B cell (primary cell): Measurements from ENCODE around the gene LRRC39. TPM values are rescaled to one million over a fixed set of nuclear protein-coding genes. Genes with fewer than 3 reads are reported as not detected.

Source experiments
- ATAC-seq: fragments of 200-7000 bp; cut with Tn5 transposase; one replicate; pipeline ENCODE4 v1.10.0; 2021; ENCODE audit warnings: low read depth, mild to moderate bottlenecking, moderate number of reproducible peaks, moderate library complexity
- CTCF ChIA-PET: fragments of 350-600 bp; sonication (Branson Sonifier 250); formaldehyde crosslinking; loops from one replicate; lab custom pipeline; 2021; ENCODE audit warnings: antibody characterized with exemption, inconsistent platforms; lab: Charles Lee
- POLR2A ChIA-PET: fragments of 350-600 bp; sonication (Branson Sonifier 250); formaldehyde crosslinking; loops from one replicate; lab custom pipeline; 2021; ENCODE audit warnings: antibody characterized with exemption; lab: Charles Lee
- DNase-seq: peaks from one replicate; pipeline ENCODE4 v3.0.0; 2013
- H2AFZ ChIP-seq: 2 replicates; pipeline ENCODE4 v1.6.1; 2012; ENCODE audit warnings: mild to moderate bottlenecking, low read depth, low read length; ENCODE audit not compliant: insufficient read depth, poor library complexity, severe bottlenecking
- H3K27ac ChIP-seq, 2 donors: 1 replicate in 1 of 2; 2 replicates in 1 of 2; pipeline ENCODE4 v1.5.1; 2012 to 2013; ENCODE audit warnings: low read length in 2 of 2, mild to moderate bottlenecking in 2 of 2, moderate library complexity in 1 of 2
- H3K27me3 ChIP-seq, 4 experiments: fragments of 200-600 bp in 1 of 4; sonication (generic) in 1 of 4; replicated peaks in 1 of 4; 1 replicate in 2 of 4; 2 replicates in 2 of 4; pipeline versions ENCODE4 v1.6.1 to v1.7.0; 2013 to 2016; ENCODE audit warnings: low read length in 3 of 4, mild to moderate bottlenecking in 2 of 4, mixed read lengths in 1 of 4, moderate library complexity in 1 of 4; ENCODE audit not compliant: insufficient read depth in 4 of 4, control insufficient read depth in 3 of 4; ENCODE audit errors: control extremely low read depth in 1 of 4
- H3K36me3 ChIP-seq, 2 experiments: replicated peaks in 1 of 2; 1 replicate in 1 of 2; 2 replicates in 1 of 2; pipeline versions ENCODE4 v1.6.1 to v1.7.1; 2013; ENCODE audit warnings: low read length in 1 of 2; ENCODE audit not compliant: insufficient read depth in 2 of 2, control insufficient read depth in 1 of 2; ENCODE audit errors: control extremely low read depth in 1 of 2, extremely low read depth in 1 of 2
- H3K4me1 ChIP-seq, 2 donors: fragments of 200-600 bp in 1 of 2; sonication (generic) in 1 of 2; 1 replicate in 1 of 2; 2 replicates in 1 of 2; pipeline versions ENCODE4 v1.5.1 to v1.6.1; 2013 to 2017; ENCODE audit warnings: low read length in 2 of 2; ENCODE audit not compliant: control insufficient read depth in 2 of 2, insufficient read depth in 2 of 2
- H3K4me2 ChIP-seq: replicated peaks from 2 replicates; pipeline ENCODE3; 2012; ENCODE audit warnings: mild to moderate bottlenecking, low read depth, low read length; ENCODE audit not compliant: poor library complexity, severe bottlenecking
- H3K4me3 ChIP-seq, 5 experiments: fragments of 200-600 bp in 1 of 5; sonication (generic) in 1 of 5; 1 replicate in 3 of 5; 2 replicates in 2 of 5; pipeline versions ENCODE4 v1.5.1 to v1.7.0; 2011 to 2016; ENCODE audit warnings: low read length in 4 of 5, mild to moderate bottlenecking in 4 of 5, low read depth in 2 of 5, control low read depth in 1 of 5, moderate library complexity in 1 of 5; ENCODE audit not compliant: insufficient read depth in 1 of 5; ENCODE audit errors: control extremely low read depth in 1 of 5, extremely low read depth in 1 of 5
- H3K79me2 ChIP-seq: fragments of 200-600 bp; sonication (generic); one replicate; pipeline ENCODE4 v1.6.0; 2016; ENCODE audit warnings: low read length; ENCODE audit not compliant: control insufficient read depth, insufficient read depth
- H3K9ac ChIP-seq: fragments of 200-600 bp; sonication (generic); 2 replicates; pipeline ENCODE4 v1.6.1; 2017; ENCODE audit warnings: mild to moderate bottlenecking, low read length, moderate library complexity
- H3K9me3 ChIP-seq, 3 donors: one replicate each; pipeline versions ENCODE4 v1.6.1 to v1.7.1; 2013; ENCODE audit warnings: low read length in 2 of 3; ENCODE audit not compliant: control insufficient read depth in 2 of 3, insufficient read depth in 1 of 3; ENCODE audit errors: control extremely low read depth in 1 of 3
- H4K20me1 ChIP-seq: 2 replicates; pipeline ENCODE4 v1.6.0; 2012; ENCODE audit warnings: mild to moderate bottlenecking, low read length; ENCODE audit not compliant: insufficient read depth, control insufficient read depth, poor library complexity, severe bottlenecking
- H3K27ac Mint-ChIP-seq: one replicate; pipeline ENCODE4 v1.8.0; 2021; ENCODE audit warnings: mixed read lengths
- H3K27me3 Mint-ChIP-seq: one replicate; pipeline ENCODE4 v1.8.0; 2021; ENCODE audit warnings: mixed read lengths
- H3K4me1 Mint-ChIP-seq: one replicate; pipeline ENCODE4 v1.8.0; 2021; ENCODE audit warnings: mixed read lengths
- H3K4me3 Mint-ChIP-seq: one replicate; pipeline ENCODE4 v1.8.0; 2021; ENCODE audit warnings: mixed read lengths
- H3K9me3 Mint-ChIP-seq: one replicate; pipeline ENCODE4 v1.8.0; 2022; ENCODE audit warnings: mixed read lengths; ENCODE audit not compliant: insufficient read depth
- CTCF ChIP-seq: fragments of 200-600 bp; IDR thresholded peaks from one replicate; pipeline ENCODE4 v1.8.0; 2022; ENCODE audit warnings: antibody characterized with exemption, mild to moderate bottlenecking
- EZH2 ChIP-seq: IDR thresholded peaks from 2 replicates; pipeline ENCODE4 v1.6.1; 2012; ENCODE audit warnings: borderline replicate concordance, low read depth, mild to moderate bottlenecking, moderate library complexity, low read length; ENCODE audit not compliant: insufficient read depth, poor library complexity, severe bottlenecking
- WGBS: methylation state at CpG from one replicate; pipeline ENCODE4 v1.1.5; 2013; ENCODE audit warnings: missing lambda C conversion rate; ENCODE audit not compliant: insufficient coverage; 5-methylcytosine and 5-hydroxymethylcytosine counted together
- intact Hi-C: fragments of 100-400 bp; cut with micrococcal nuclease; formaldehyde crosslinking; loops from one replicate; pipeline ENCODE4 v1.10.0; 2022
- polyA plus RNA-seq: library from polyadenylated mRNA; depleted of rRNA; stranded (reverse); fragments of >200 nt; gene quantifications from 2 replicates; pipeline ENCODE4 v1.2.3, GENCODE V29; 2012
- total RNA-seq, 2 donors: library from RNA; stranded (reverse); fragments of 120-200 nt in 1 of 2; gene quantifications; 1 replicate in 1 of 2; 2 replicates in 1 of 2; pipeline versions ENCODE4 v1.2.3 to v1.2.4, GENCODE V29; 2013 to 2022

Gene LRRC39
- total and polyA plus RNA-seq, 2 donors (not counting 1 experiment from before 2014, with no cell fraction given) = 0.91 to 1.5 TPM

DNA sequence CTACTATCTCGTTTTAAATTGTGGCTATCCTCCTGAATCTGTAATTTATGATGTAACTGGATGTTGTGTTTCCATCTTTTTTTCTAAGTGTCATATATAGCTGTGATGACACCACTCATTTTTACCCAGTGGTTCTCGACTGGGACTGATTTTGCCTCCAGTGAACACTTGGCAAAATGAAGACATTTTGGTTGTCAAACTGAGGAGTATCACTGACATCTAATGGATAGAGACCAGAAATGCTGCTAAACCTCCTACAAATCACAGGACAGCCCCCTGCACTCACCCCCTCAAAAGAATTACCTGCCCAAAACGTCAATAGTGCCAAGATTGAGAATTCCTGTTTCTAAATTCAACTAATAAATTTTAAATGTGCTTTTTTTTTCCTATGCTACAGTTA, 43.2 kb downstream of the LRRC39 start:
- Histone ChIP-seq H3K4me1 (peaks cover 18 to 20% of the 10 kb centered on the region in 2 donors), H3K27me3 (no peaks in the 10 kb centered on the region), H3K27ac (no peak overlapping the region), H3K9ac (no peak overlapping the region), H2AFZ (no peak overlapping the region), H3K36me3 (peaks cover 9 to 32% of the 10 kb centered on the region in 2 experiments), H3K4me2 (no peak overlapping the region), H4K20me1 (no peaks in the 10 kb centered on the region), H3K9me3 (no peaks in the 10 kb centered on the region), H3K79me2 (peaks cover 45% of the 10 kb centered on the region), H3K4me3 (no peak overlapping the region)
- DNase-seq (no peak), ATAC-seq (no peak)
- no CpG with 5 or more reads among the region's 3 CpGs for WGBS
- Mint-ChIP-seq H3K9me3 (no peaks in the 10 kb centered on the region), H3K4me1 (peaks cover 37% of the 10 kb centered on the region), H3K4me3 (peak overlapping the region; percentile 70), H3K27me3 (no peaks in the 10 kb centered on the region), H3K27ac (no peak overlapping the region)
- ChIA-PET CTCF (no interaction called here), POLR2A (no interaction called here)
- no peak for TF ChIP-seq CTCF
- TF ChIP-seq EZH2 = no peak
- intact Hi-C loops = loop anchor here (5.0 kb wide), 1 partner anchor 322 kb away; no protein-coding TSS in a partner anchor

DNA sequence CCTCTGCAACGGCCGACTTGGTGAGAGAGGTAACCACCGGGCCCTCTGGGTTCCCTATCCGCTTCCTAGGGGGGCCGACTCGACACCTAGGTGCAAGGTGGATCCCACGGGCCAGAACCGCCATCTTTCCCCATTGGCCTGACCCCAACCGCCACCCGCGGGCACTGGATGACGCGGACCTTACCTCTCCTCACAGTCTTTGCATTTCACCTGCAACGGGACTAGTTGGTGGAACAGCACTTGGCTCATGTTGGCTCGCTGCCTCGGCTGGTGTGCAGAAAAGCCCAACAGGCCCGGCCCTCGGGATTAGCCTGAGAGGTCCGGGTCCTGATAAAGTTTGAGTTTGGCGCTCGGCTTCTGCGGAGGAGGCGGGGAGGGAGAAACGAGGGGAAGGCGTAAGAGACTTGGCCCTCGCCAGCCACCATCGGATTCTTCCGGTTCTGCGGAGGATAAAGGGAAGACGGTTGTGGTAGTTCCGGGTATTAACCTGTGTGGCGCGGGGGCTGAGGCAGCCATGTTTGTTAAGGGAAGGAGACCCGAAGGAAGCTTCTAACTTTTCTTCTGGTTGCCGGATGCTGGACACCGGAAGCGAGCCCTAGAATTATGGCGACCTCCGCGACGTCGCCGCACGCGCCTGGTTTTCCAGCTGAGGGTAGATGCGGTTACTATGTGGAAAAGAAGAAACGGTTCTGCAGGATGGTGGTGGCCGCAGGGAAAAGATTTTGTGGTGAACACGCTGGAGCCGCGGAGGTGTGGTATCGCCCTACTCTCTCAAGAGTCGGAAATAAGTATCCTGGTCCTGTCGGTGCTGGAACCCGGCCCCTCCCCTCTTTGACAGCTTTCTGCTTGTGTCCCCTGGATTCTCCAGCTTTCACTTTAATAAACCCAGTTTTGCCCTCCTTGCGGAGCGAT, 45.2 kb downstream of the LRRC39 start, which contains the start of the genes SASS6 and TRMT13:
SASS6 (minus strand) TSS at position 365 of the 912 bp plus-strand sequence; CDS start at position 249, 116 bp downstream.
TRMT13 (plus strand) TSS at position 598 of the 912 bp plus-strand sequence; CDS start at position 604, 6 bp downstream.
- Histone ChIP-seq H3K4me1 (peaks cover 18 to 20% of the 10 kb centered on the region in 2 donors), H3K9me3 (no peaks in the 10 kb centered on the region), H3K79me2 (peaks cover 61% of the 10 kb centered on the region), H2AFZ (peak within 1 kb of the TSS; percentile 99), H3K27ac (peak within 1 kb of the TSS; percentile 59 to 72), H3K9ac (peak within 1 kb of the TSS; percentile 84), H3K27me3 (no peaks in the 10 kb centered on the region), H4K20me1 (no peaks in the 10 kb centered on the region), H3K36me3 (peaks cover 2 to 11% of the 10 kb centered on the region in 2 experiments), H3K4me3 (peak within 1 kb of the TSS; percentile 81 to 95 (median 87)), H3K4me2 (peak within 1 kb of the TSS; percentile 82)
- peak within 1 kb of the TSS; percentile 98 for H3K4me3 Mint-ChIP-seq
- ATAC-seq (peak; percentile 98), DNase-seq (peak; percentile 96)
- no peaks in the 10 kb centered on the region for H3K9me3 Mint-ChIP-seq
- H3K27me3 Mint-ChIP-seq = no peaks in the 10 kb centered on the region
- CTCF ChIA-PET = interaction anchor here (0.6 to 1.5 kb wide), 4 partner anchors 24 to 326 kb away, joined by 3 to 4 read pairs (median 3); no protein-coding TSS in a partner anchor
- under 1% methylated on average over 55 of the region's 57 CpGs for WGBS
- H3K27ac Mint-ChIP-seq = peak within 1 kb of the TSS; percentile 96
- intact Hi-C loops = loop anchor here (1.0 to 5.0 kb wide), 9 partner anchors 95 to 762 kb away; partner anchors contain the start of genes AGL, CDC14A, DBT and EXTL2
- TF ChIP-seq CTCF (no peak), EZH2 (no peak)
- POLR2A ChIA-PET = interaction anchor here (1.1 to 1.4 kb wide), 3 partner anchors 95 to 133 kb away, joined by 4 to 15 read pairs (median 6); partner anchors contain the start of genes DBT and RTCA
- peaks cover 37% of the 10 kb centered on the region for H3K4me1 Mint-ChIP-seq
